ENCODE measurements around the gene PIAS1. TPM values are rescaled to one million over a fixed set of nuclear protein-coding genes. Genes with fewer than 3 reads are reported as not detected.
"Not testable (repeated sequence)": the region's sequence is repeated elsewhere in the genome, so short reads cannot be mapped to it uniquely, and the experiment has no call there.

Gene PIAS1
- total RNA-seq, 1 donor from 2014 or later: 29.4 TPM

GRCh38 chr15:68210821-68211655 is 156.9 kb downstream of the PIAS1 start:
- no peak overlapping the region for H3K4me3 Mint-ChIP-seq
- peaks cover 28% of the 10 kb centered on the region for H3K4me1 Mint-ChIP-seq
- peak overlapping the region; percentile 53 for H3K27ac Mint-ChIP-seq
- DNase-seq: peak; percentile 88
- no peaks in the 10 kb centered on the region for H3K27me3 Mint-ChIP-seq
- H3K9me3 Mint-ChIP-seq: no peaks in the 10 kb centered on the region
- intact Hi-C loops (cut with micrococcal nuclease): loop anchor here (1.0 kb wide), 1 partner anchor 348 kb away; no protein-coding TSS in a partner anchor
- peaks cover 11% of the 10 kb centered on the region for H3K36me3 Mint-ChIP-seq (ENCODE audit: low read depth)

GRCh38 chr15:68211656-68212320 is 157.7 kb downstream of the PIAS1 start:
- H3K27ac Mint-ChIP-seq: no peak overlapping the region
- no peaks in the 10 kb centered on the region for H3K9me3 Mint-ChIP-seq
- no peak for DNase-seq
- H3K4me1 Mint-ChIP-seq: peaks cover 27% of the 10 kb centered on the region
- intact Hi-C loops (cut with micrococcal nuclease): loop anchor here (1.0 kb wide), 1 partner anchor 348 kb away; no protein-coding TSS in a partner anchor
- peaks cover 13% of the 10 kb centered on the region for H3K36me3 Mint-ChIP-seq (ENCODE audit: low read depth)
- no peak overlapping the region for H3K4me3 Mint-ChIP-seq
- no peaks in the 10 kb centered on the region for H3K27me3 Mint-ChIP-seq

- DNase-seq; intact Hi-C loops (cut with micrococcal nuclease); H3K27me3 Mint-ChIP-seq; H3K9me3 Mint-ChIP-seq; H3K27ac Mint-ChIP-seq; H3K4me3 Mint-ChIP-seq: not testable (repeated sequence)
- H3K36me3 Mint-ChIP-seq (ENCODE audit: low read depth): peaks cover 22% of the 10 kb centered on the region
- peaks cover 19% of the 10 kb centered on the region for H3K4me1 Mint-ChIP-seq
These were observed 159.4 kb downstream of the PIAS1 start for GRCh38 chr15:68213491-68213845.

GRCh38 chr15:68213991-68214837 is 160.1 kb downstream of the PIAS1 start:
- Mint-ChIP-seq H3K36me3 (ENCODE audit: low read depth) (peaks cover 23% of the 10 kb centered on the region), H3K4me1 (peaks cover 11% of the 10 kb centered on the region), H3K27ac (no peak overlapping the region), H3K9me3 (no peaks in the 10 kb centered on the region), H3K27me3 (no peaks in the 10 kb centered on the region), H3K4me3 (no peak overlapping the region)
- intact Hi-C loops (cut with micrococcal nuclease): no loop called here
- no peak for DNase-seq

GRCh38 chr15:68214838-68215254 is 160.7 kb downstream of the PIAS1 start:
- H3K9me3 Mint-ChIP-seq: no peaks in the 10 kb centered on the region
- DNase-seq: no peak
- no peak overlapping the region for H3K27ac Mint-ChIP-seq
- peaks cover 8% of the 10 kb centered on the region for H3K4me1 Mint-ChIP-seq
- intact Hi-C loops (cut with micrococcal nuclease): no loop called here
- no peaks in the 10 kb centered on the region for H3K27me3 Mint-ChIP-seq
- peaks cover 21% of the 10 kb centered on the region for H3K36me3 Mint-ChIP-seq (ENCODE audit: low read depth)
- H3K4me3 Mint-ChIP-seq: no peak overlapping the region

GRCh38 chr15:68217341-68217740 is 163.2 kb downstream of the PIAS1 start:
- Mint-ChIP-seq H3K4me3 (no peak overlapping the region), H3K27me3 (no peaks in the 10 kb centered on the region), H3K36me3 (ENCODE audit: low read depth) (peaks cover 23% of the 10 kb centered on the region), H3K27ac (no peak overlapping the region), H3K4me1 (peaks cover 5% of the 10 kb centered on the region), H3K9me3 (no peaks in the 10 kb centered on the region)
- intact Hi-C loops (cut with micrococcal nuclease): no loop called here
- no peak for DNase-seq

- no peak overlapping the region for H3K27ac Mint-ChIP-seq
- H3K27me3 Mint-ChIP-seq: no peaks in the 10 kb centered on the region
- no peak for DNase-seq
- no peaks in the 10 kb centered on the region for H3K9me3 Mint-ChIP-seq
- H3K4me1 Mint-ChIP-seq: peaks cover 7% of the 10 kb centered on the region
- no peak overlapping the region for H3K4me3 Mint-ChIP-seq
- intact Hi-C loops (cut with micrococcal nuclease): no loop called here
- H3K36me3 Mint-ChIP-seq (ENCODE audit: low read depth): peaks cover 28% of the 10 kb centered on the region
These were observed 164.2 kb downstream of the PIAS1 start for GRCh38 chr15:68218331-68218730.

GRCh38 chr15:68218847-68219798 is 165.0 kb downstream of the PIAS1 start:
- intact Hi-C loops (cut with micrococcal nuclease): no loop called here
- peaks cover 26% of the 10 kb centered on the region for H3K36me3 Mint-ChIP-seq (ENCODE audit: low read depth)
- DNase-seq: no peak
- peaks cover 7% of the 10 kb centered on the region for H3K4me1 Mint-ChIP-seq
- no peak overlapping the region for H3K27ac Mint-ChIP-seq
- no peak overlapping the region for H3K4me3 Mint-ChIP-seq
- no peaks in the 10 kb centered on the region for H3K27me3 Mint-ChIP-seq
- no peaks in the 10 kb centered on the region for H3K9me3 Mint-ChIP-seq

GRCh38 chr15:68220489-68220888 is 166.4 kb downstream of the PIAS1 start:
- H3K4me3 Mint-ChIP-seq: no peak overlapping the region
- H3K4me1 Mint-ChIP-seq: peaks cover 20% of the 10 kb centered on the region
- no peak for DNase-seq
- no peaks in the 10 kb centered on the region for H3K9me3 Mint-ChIP-seq
- H3K27me3 Mint-ChIP-seq: no peaks in the 10 kb centered on the region
- peaks cover 31% of the 10 kb centered on the region for H3K36me3 Mint-ChIP-seq (ENCODE audit: low read depth)
- H3K27ac Mint-ChIP-seq: no peak overlapping the region
- intact Hi-C loops (cut with micrococcal nuclease): no loop called here

GRCh38 chr15:68220967-68221366 is 166.9 kb downstream of the PIAS1 start:
- Mint-ChIP-seq H3K27me3 (no peaks in the 10 kb centered on the region), H3K4me1 (peaks cover 20% of the 10 kb centered on the region), H3K4me3 (no peak overlapping the region), H3K36me3 (ENCODE audit: low read depth) (peaks cover 31% of the 10 kb centered on the region), H3K9me3 (no peaks in the 10 kb centered on the region), H3K27ac (no peak overlapping the region)
- intact Hi-C loops (cut with micrococcal nuclease): no loop called here
- no peak for DNase-seq

- intact Hi-C loops (cut with micrococcal nuclease); H3K9me3 Mint-ChIP-seq; H3K4me3 Mint-ChIP-seq; H3K27ac Mint-ChIP-seq; DNase-seq; H3K27me3 Mint-ChIP-seq: not testable (repeated sequence)
- H3K36me3 Mint-ChIP-seq (ENCODE audit: low read depth): peaks cover 26% of the 10 kb centered on the region
- peaks cover 17% of the 10 kb centered on the region for H3K4me1 Mint-ChIP-seq
These were observed 167.7 kb downstream of the PIAS1 start for GRCh38 chr15:68221530-68222431.

GRCh38 chr15:68222432-68222743 is 168.3 kb downstream of the PIAS1 start:
- H3K27me3 Mint-ChIP-seq; H3K9me3 Mint-ChIP-seq; DNase-seq; H3K4me3 Mint-ChIP-seq; H3K27ac Mint-ChIP-seq; intact Hi-C loops (cut with micrococcal nuclease): not testable (repeated sequence)
- Mint-ChIP-seq H3K4me1 (peaks cover 20% of the 10 kb centered on the region), H3K36me3 (ENCODE audit: low read depth) (peaks cover 23% of the 10 kb centered on the region)
